Muscle of leg (tissue), 9 donors: Measurements from ENCODE around the gene SRGAP2B. TPM values are rescaled to one million over a fixed set of nuclear protein-coding genes. Genes with fewer than 3 reads are reported as not detected.

ENCODE experiments used
- polyA plus RNA-seq, 8 donors: library from polyadenylated mRNA; unstranded; fragments of 120-200 nt; gene quantifications; one replicate each; pipeline versions ENCODE4 v1.2.1 to v1.2.3, GENCODE V29; 2013; ENCODE audit warnings: inconsistent platforms in 1 of 8, low replicate concordance in 1 of 8; ENCODE audit not compliant: insufficient read length in 8 of 8, insufficient read depth in 1 of 8
- total RNA-seq: library from RNA; stranded (reverse); fragments of 120-200 nt; gene quantifications from one replicate; pipeline ENCODE4 v1.2.4, GENCODE V29; 2013

SRGAP2B gene
- total and polyA plus RNA-seq, 9 donors = 21.4 to 49.3 (median 32.9) TPM

Other genes starting within 250 kb of the SRGAP2B start
- gene FAM72D, start 646 bp upstream of the SRGAP2B start, total RNA-seq = 0.71 TPM
- gene FAM72D, start 646 bp upstream of the SRGAP2B start, polyA plus RNA-seq = 1 to 10 TPM in 7 of 8 donors, under 1 TPM in 1; 0.69 to 2.0 (median 1.5) TPM
- gene PPIAL4D, start 146.8 kb upstream of the SRGAP2B start, total RNA-seq = not detected
- gene PPIAL4D, start 146.8 kb upstream of the SRGAP2B start, polyA plus RNA-seq = under 1 TPM in 1 of 8 donors, not detected in 7; 0.42 TPM